Muscle of back (tissue), 11 donors: ENCODE measurements around the gene SUCLG2. TPM values are rescaled to one million over a fixed set of nuclear protein-coding genes. Genes with fewer than 3 reads are reported as not detected.
A peak's percentile ranks its signal among the peaks of the same experiment; 100 is the strongest.
"Not testable (repeated sequence)": the region's sequence is repeated elsewhere in the genome, so short reads cannot be mapped to it uniquely, and the experiment has no call there.

ENCODE experiments used
- DNase-seq, 3 donors: peaks; one replicate each; pipeline versions ENCODE4 v3.0.0 to v3.0.0-alpha.2; 2013
- polyA plus RNA-seq, 10 donors: library from polyadenylated mRNA; unstranded; fragments of 120-200 nt; gene quantifications; one replicate each; pipeline ENCODE4 v1.2.1, GENCODE V29; 2013; ENCODE audit not compliant: insufficient read length in 10 of 10

SUCLG2 gene
- polyA plus RNA-seq, 10 donors = 28.6 to 41.4 (median 36.0) TPM

- DNase-seq = no peak
These were observed 90.4 kb downstream of the SUCLG2 start for GRCh38 chr3:67564008-67564407.

DNA sequence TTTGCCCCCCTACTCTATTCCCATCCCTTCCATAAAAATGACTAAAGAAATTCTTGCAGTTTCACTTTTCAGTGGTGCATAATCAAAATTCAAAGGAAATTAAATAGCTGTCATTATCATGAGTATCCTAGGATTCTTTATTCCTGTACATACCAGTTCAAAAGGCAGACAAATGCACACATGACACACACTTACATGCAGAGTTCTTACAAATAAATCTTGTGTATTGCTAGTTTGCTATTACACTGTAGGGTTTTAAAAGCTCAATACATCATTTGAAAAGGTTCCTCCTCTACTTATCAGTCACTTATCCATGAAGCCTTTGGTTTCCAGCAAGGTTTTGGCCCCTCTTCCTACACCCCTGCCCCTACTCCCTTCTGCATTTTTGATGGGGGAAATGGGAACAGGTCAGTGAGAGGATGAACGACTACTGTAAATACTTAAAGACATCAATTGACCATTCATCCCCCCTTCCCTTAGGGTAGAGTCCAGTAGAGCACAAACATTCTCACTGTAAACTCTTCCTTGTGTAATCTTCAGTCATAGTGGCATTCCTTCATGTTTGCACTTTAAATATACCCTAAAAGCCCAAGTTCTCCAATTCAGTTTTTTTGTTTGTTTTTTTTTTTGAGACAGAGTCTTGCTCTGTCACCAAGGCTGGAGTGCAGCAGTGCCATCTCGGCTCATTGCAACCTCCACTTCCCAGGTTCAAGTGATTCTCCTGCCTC is 92.6 kb downstream of the SUCLG2 start:
- DNase-seq = no peak

DNA sequence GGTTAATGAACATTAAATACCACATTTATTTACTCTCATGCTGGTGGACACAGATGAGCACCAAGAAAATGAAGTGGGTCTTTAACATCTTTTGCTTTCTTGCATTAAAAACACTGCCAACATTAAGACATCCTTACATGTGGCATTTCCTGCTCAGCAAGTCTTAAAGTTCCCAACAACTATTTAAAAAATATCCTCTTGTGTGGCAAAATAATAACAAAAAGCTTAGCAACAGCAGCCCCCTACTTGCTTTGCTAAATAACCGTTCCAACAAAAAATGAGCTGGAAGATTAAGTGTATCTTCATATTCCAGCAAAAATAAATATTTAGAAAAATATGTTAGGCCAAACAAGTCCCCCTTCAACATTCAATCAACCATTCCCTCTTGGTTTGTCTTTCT is 93.1 kb downstream of the SUCLG2 start:
- DNase-seq = no peak

GRCh38 chr3:67559029-67559605 is 95.3 kb downstream of the SUCLG2 start:
- DNase-seq = no peak

DNA sequence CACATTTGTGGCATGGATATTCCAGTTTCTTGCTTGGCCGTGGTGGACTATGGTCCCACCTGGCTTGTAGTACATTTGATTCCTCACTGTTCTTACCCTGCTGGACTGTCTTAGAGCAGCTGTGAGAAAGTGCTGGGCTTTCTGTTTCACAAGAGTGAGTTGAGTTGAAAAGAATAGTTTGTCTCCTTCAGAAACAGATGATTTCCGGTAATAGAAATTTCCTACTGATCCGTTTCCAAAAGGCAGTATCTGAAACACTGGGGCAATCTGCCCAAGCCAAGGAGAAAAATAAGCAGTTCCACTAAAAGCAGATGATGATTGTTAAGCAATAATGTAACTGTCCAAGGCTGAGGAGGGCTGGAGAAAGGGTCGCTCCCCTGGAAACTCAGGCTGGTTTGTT is 96.0 kb downstream of the SUCLG2 start:
- peak; percentile 22 to 69 (median 41) for DNase-seq

GRCh38 chr3:67557848-67558355 is 96.5 kb downstream of the SUCLG2 start:
- DNase-seq = no peak

GRCh38 chr3:67551361-67552016 is 102.9 kb downstream of the SUCLG2 start:
- no peak for DNase-seq

DNA sequence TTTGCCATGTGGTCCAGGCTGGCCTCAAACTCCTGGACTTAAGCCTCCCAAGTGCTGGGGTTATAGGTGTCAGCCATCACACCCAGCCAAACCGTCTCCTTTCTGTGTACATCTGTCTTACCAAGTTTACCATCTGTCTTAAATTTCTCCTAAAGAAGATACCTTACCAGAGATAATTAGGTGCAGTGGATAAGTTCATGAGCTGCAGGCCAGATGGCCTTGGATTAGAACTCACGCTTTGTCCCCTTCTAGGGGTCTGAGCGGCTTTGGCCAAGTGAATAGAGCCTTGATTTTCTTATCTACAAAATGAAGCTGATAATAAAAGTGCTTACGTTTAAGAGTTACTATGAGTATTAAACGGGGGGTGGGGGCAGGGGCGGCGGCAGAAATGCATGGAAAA is 103.9 kb downstream of the SUCLG2 start:
- no peak for DNase-seq

DNA sequence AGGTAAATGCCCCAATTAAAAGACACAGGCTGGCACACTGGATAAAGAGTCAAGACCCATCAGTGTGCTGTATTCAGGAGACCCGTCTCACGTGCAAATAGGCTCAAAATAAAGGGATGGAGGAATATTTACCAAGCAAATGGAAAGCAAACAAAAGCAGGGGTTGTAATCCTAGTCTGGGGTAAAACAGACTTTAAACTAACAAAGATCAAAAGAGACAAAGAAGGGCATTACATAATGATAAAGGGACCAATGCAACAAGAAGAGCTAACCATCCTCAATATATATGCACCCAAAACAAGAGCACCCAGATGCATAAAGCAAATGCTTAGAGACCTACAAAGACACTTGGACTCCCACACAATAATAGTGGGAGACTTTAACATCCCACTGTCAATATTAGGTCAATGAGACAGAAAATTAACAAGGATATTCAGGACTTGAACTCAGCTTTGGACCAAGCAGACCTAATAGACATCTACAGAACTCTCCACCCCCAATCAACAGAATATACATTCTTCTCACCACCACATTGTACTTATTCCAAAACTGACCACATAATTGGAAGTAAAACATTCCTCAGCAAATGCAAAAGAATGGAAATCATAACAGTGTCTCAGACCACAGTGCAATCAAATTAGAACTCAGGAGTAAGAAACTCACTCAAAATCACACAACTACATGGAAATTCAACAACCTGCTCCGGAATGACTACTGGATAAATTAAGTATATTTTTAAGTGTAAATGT is 111.7 kb downstream of the SUCLG2 start:
- not testable (repeated sequence) for DNase-seq

- no peak for DNase-seq
These were observed 114.1 kb downstream of the SUCLG2 start for GRCh38 chr3:67540198-67540894.

GRCh38 chr3:67537203-67537602 is 117.2 kb downstream of the SUCLG2 start:
- not testable (repeated sequence) for DNase-seq

GRCh38 chr3:67535006-67535405 is 119.4 kb downstream of the SUCLG2 start:
- DNase-seq = peak in 1 of 3 donors; percentile 22

DNA sequence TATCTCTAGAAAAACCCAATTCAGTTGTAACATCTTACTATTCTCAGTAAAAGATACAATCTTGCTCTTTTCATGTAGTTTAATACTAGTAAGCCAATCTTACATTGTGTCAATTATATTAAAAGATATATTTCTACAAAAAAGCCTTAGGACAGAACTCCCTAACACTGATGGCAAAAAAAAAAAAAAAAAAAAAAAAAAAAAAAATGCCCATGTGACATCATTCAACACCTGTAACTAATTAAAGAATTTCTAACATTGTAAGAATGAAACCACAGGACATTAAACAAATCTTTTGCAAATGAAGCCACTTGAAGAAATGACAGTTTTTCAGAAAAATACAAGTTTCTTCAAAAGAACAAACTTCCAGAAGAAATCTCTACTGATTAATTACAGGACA is 119.8 kb downstream of the SUCLG2 start:
- no peak for DNase-seq

- DNase-seq = no peak
These were observed 123.0 kb downstream of the SUCLG2 start for GRCh38 chr3:67531181-67532101.

DNA sequence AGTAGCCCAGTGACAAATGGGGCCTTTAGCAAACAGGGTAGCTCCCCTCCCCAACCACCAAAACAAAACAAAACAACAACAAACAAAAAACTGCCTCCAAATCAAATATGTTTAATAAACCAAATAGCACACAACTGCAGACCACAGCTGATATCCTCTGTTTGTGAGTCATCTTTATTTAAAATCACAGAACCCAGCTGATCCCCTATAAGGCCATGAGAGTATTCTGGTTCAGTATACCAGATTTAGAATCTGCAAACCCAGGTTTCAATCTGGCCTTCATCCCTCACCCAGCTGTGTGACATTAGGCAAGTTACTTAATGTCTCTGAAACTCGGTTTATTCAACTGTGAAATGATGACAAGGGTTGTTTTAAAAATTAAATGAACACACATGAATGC is 124.5 kb downstream of the SUCLG2 start:
- DNase-seq = no peak

DNA sequence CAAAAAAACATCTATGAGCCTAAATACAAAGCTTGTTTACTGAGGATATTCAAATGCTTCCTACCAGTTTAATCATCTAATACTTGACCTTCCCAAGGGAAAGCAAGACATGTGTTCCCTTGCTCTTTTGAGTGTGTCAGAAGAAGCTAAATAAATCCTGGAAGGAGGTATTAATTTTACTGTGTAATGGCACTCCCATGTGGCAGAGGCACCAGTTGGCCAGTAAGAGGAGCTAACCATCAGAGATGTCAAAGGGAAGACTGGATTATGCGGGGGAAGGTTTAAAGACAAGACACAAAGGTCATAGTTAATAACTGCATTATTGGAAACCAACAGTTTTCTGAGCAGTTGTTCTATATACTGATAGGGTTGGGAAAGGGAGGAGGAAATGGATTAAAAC is 125.1 kb downstream of the SUCLG2 start:
- no peak for DNase-seq

DNA sequence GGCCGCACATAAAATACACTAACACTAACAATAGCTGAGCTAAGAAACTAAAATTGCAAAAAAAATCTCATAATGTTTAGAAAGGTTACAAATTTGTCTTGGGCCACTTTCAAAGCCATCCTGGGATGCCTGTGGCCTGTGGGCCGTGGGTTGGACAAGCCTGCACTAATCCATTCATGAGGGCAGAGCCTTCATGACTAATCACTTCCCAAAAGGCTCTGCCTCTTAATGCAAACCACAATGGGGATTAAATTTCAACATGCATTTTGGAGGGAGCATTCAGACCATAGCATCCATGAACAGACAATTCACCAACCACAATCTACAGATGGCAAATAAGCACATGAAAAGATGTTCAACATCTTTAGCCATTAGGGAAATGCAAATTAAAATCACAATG is 128.2 kb downstream of the SUCLG2 start:
- peak in 1 of 3 donors; percentile 84 for DNase-seq

DNA sequence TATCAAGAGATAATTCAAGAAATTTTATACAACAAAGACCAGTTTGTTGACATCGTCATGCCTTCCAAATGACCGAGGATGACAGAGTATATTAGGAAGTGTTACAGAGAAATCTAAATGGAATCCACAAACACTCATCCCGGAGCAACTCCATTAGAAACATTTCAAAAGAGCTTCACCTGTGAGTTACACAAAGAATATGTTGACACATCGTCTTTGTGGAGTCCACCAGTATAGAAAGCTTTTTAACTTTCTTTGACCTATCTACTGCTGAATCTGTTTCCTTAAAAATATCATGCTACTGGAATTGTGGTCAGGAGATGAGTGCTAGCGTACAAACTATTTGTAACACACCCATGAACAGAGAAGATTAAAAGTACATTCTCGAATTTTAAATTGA is 130.4 kb downstream of the SUCLG2 start:
- DNase-seq = no peak

DNA sequence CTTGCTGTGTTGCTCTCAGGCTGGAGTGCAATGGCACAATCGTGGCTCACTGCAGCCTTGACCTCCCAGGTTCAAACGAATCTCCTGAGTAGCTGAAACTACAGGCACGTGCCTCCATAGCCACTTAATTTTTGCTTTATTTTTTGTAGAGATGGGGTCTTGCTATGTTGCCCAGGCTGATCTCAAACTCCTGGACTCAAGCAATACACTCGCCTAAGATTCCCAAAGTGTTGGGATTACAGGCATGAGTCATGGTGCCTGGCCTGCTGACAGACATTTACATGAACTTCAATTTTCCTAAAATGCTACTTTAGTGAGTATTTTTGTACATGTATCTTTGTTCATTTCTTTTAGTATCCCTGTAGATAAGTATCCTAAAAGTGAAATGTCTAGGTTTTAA is 132.3 kb downstream of the SUCLG2 start:
- DNase-seq = no peak

GRCh38 chr3:67521053-67521646 is 133.3 kb downstream of the SUCLG2 start:
- DNase-seq = no peak
